GM23248 (cell line): Measurements from ENCODE around the gene VSTM2B. TPM values are rescaled to one million over a fixed set of nuclear protein-coding genes. Genes with fewer than 3 reads are reported as not detected.

Experiments used
- DNase-seq: peaks from one replicate; pipeline ENCODE4 v3.0.0-alpha.2; 2015
- H2AFZ ChIP-seq: fragments of 200-600 bp; sonication (generic); 2 replicates; pipeline ENCODE4 v1.6.1; 2016; ENCODE audit warnings: antibody characterized with exemption
- H3F3A ChIP-seq: fragments of 200-600 bp; sonication (generic); 2 replicates; pipeline ENCODE4 v1.6.1; 2016; ENCODE audit warnings: mild to moderate bottlenecking, antibody characterized with exemption, mixed run types; ENCODE audit not compliant: insufficient read depth
- H3K27ac ChIP-seq: fragments of 200-600 bp; sonication (generic); 2 replicates; pipeline ENCODE4 v1.5.1; 2016; ENCODE audit warnings: mild to moderate bottlenecking
- H3K27me3 ChIP-seq: fragments of 200-600 bp; sonication (generic); replicated peaks from 2 replicates; pipeline ENCODE4 v1.6.1; 2016; ENCODE audit warnings: mild to moderate bottlenecking; ENCODE audit not compliant: insufficient read depth
- H3K36me3 ChIP-seq: fragments of 200-600 bp; sonication (generic); 2 replicates; pipeline ENCODE4 v1.6.1; 2016; ENCODE audit warnings: low read depth, mild to moderate bottlenecking
- H3K4me1 ChIP-seq: fragments of 200-600 bp; sonication (generic); 2 replicates; pipeline ENCODE4 v1.6.1; 2016; ENCODE audit warnings: mild to moderate bottlenecking; ENCODE audit not compliant: insufficient read depth
- H3K4me2 ChIP-seq: fragments of 200-600 bp; sonication (generic); one replicate; pipeline ENCODE4 v1.6.1; 2016; ENCODE audit warnings: mild to moderate bottlenecking; ENCODE audit not compliant: unreplicated experiment
- H3K4me3 ChIP-seq: fragments of 200-600 bp; sonication (generic); 2 replicates; pipeline ENCODE4 v1.5.1; 2016; ENCODE audit warnings: mild to moderate bottlenecking
- H3K79me2 ChIP-seq: fragments of 200-600 bp; sonication (generic); 2 replicates; pipeline ENCODE4 v1.6.1; 2016; ENCODE audit warnings: mild to moderate bottlenecking; ENCODE audit not compliant: insufficient read depth
- H3K9ac ChIP-seq: fragments of 200-600 bp; sonication (generic); 2 replicates; pipeline ENCODE4 v1.6.1; 2016; ENCODE audit warnings: mild to moderate bottlenecking
- H3K9me2 ChIP-seq: fragments of 200-600 bp; sonication (generic); 2 replicates; pipeline ENCODE4 v1.6.1; 2016; ENCODE audit warnings: mixed run types, mild to moderate bottlenecking, moderate library complexity; ENCODE audit not compliant: insufficient read depth
- H3K9me3 ChIP-seq: fragments of 200-600 bp; sonication (generic); one replicate; pipeline ENCODE4 v1.6.1; 2017; ENCODE audit warnings: low read depth
- H4K20me1 ChIP-seq: fragments of 200-600 bp; sonication (generic); 2 replicates; pipeline ENCODE4 v1.6.0; 2016; ENCODE audit not compliant: insufficient read depth
- EZH2 ChIP-seq: fragments of 200-600 bp; sonication (generic); IDR thresholded peaks from 2 replicates; pipeline ENCODE4 v1.6.1; 2018; ENCODE audit warnings: antibody characterized with exemption, mild to moderate bottlenecking; ENCODE audit not compliant: insufficient read depth, poor library complexity, severe bottlenecking
- EZH2phosphoT487 ChIP-seq: fragments of 200-600 bp; sonication (generic); IDR thresholded peaks from 2 replicates; pipeline ENCODE4 v1.6.1; 2018; ENCODE audit warnings: antibody characterized with exemption, moderate library complexity, mild to moderate bottlenecking, low read depth; ENCODE audit not compliant: insufficient read depth
- WGBS, 2 experiments: methylation state at CpG; one replicate each; pipeline ENCODE4 v1.1.6; 2015 to 2017; ENCODE audit warnings: low lambda C conversion rate in 2 of 2, low coverage in 1 of 2; ENCODE audit errors: missing lambda C conversion rate in 2 of 2; 5-methylcytosine and 5-hydroxymethylcytosine counted together
- in situ Hi-C: fragments of 300-500 bp; cut with MboI; formaldehyde crosslinking; loops from 2 replicates; pipeline ENCODE4 v1.15.0; 2020
- polyA plus RNA-seq: library from polyadenylated mRNA; unstranded; fragments of >200 nt; fragmentation: Nextera tagmentation; extraction: Ambion mirVana; gene quantifications from 2 replicates; pipeline ENCODE4 v1.2.1, GENCODE V29; 2016
- total RNA-seq: library from RNA; depleted of rRNA; stranded (reverse); fragments of >200 nt; shearing (Covaris generic); gene quantifications from 2 replicates; pipeline ENCODE4 v1.2.3, GENCODE V29; 2014

Gene VSTM2B
- total and polyA plus RNA-seq, 2 experiments from 2014 or later = not detected

GRCh38 chr19:29501816-29502580 lies 23.8 kb upstream of the VSTM2B start:
- H2AFZ ChIP-seq = no peak overlapping the region
- no peaks in the 10 kb centered on the region for H3K4me1 ChIP-seq
- no peaks in the 10 kb centered on the region for H4K20me1 ChIP-seq
- TF ChIP-seq EZH2 (no peak), EZH2phosphoT487 (no peak)
- H3K9me3 ChIP-seq = no peaks in the 10 kb centered on the region
- H3K4me2 ChIP-seq = no peak overlapping the region
- no peak overlapping the region for H3K9ac ChIP-seq
- H3F3A ChIP-seq = no peaks in the 10 kb centered on the region
- no peaks in the 10 kb centered on the region for H3K36me3 ChIP-seq
- no peaks in the 10 kb centered on the region for H3K9me2 ChIP-seq
- no peak overlapping the region for H3K4me3 ChIP-seq
- H3K27ac ChIP-seq = no peak overlapping the region
- DNase-seq = no peak
- H3K79me2 ChIP-seq = no peaks in the 10 kb centered on the region
- 0 out of 2 replicates have a peak, but pooled peaks cover 5% of the 10 kb centered on the region for H3K27me3 ChIP-seq
- in situ Hi-C loops = no loop called here
- WGBS, 2 experiments = 58 to 61% methylated on average over 17 to 18 of the region's 18 CpGs

- DNase-seq = no peak
- Histone ChIP-seq H3K9me2 (no peaks in the 10 kb centered on the region), H3K4me3 (no peak overlapping the region), H4K20me1 (no peaks in the 10 kb centered on the region), H3K4me1 (no peaks in the 10 kb centered on the region), H2AFZ (no peak overlapping the region), H3K9ac (no peak overlapping the region), H3K79me2 (no peaks in the 10 kb centered on the region), H3K4me2 (no peak overlapping the region), H3K27ac (no peak overlapping the region), H3K9me3 (no peaks in the 10 kb centered on the region), H3K36me3 (no peaks in the 10 kb centered on the region), H3F3A (no peaks in the 10 kb centered on the region), H3K27me3 (0 out of 2 replicates have a peak, but pooled peaks cover 5% of the 10 kb centered on the region)
- TF ChIP-seq EZH2phosphoT487 = no peak
- no peak for TF ChIP-seq EZH2
- in situ Hi-C loops = no loop called here
- 33 to 43% methylated on average over 3 of the region's 3 CpGs for WGBS, 2 experiments
Observed at GRCh38 chr19:29502581-29502850, 23.3 kb upstream of the VSTM2B start.

- H3K27me3 ChIP-seq = 0 out of 2 replicates have a peak, but pooled peaks cover 5% of the 10 kb centered on the region
- no peaks in the 10 kb centered on the region for H3K4me1 ChIP-seq
- no peaks in the 10 kb centered on the region for H4K20me1 ChIP-seq
- TF ChIP-seq EZH2 (no peak), EZH2phosphoT487 (no peak)
- H3K9me3 ChIP-seq = no peaks in the 10 kb centered on the region
- no peak overlapping the region for H2AFZ ChIP-seq
- WGBS, 2 experiments = 1 to 4% methylated on average over 12 of the region's 12 CpGs
- H3K79me2 ChIP-seq = no peaks in the 10 kb centered on the region
- H3K4me3 ChIP-seq = no peak overlapping the region
- no peak overlapping the region for H3K9ac ChIP-seq
- no peak overlapping the region for H3K4me2 ChIP-seq
- H3K36me3 ChIP-seq = no peaks in the 10 kb centered on the region
- H3F3A ChIP-seq = no peaks in the 10 kb centered on the region
- H3K27ac ChIP-seq = no peak overlapping the region
- peak; percentile 10 for DNase-seq
- no peaks in the 10 kb centered on the region for H3K9me2 ChIP-seq
- in situ Hi-C loops = no loop called here
Observed at GRCh38 chr19:29503140-29503758, 22.5 kb upstream of the VSTM2B start.

GRCh38 chr19:29503785-29504184 lies 22.0 kb upstream of the VSTM2B start:
- no peak overlapping the region for H3K4me3 ChIP-seq
- no peaks in the 10 kb centered on the region for H3K79me2 ChIP-seq
- no peak overlapping the region for H3K27ac ChIP-seq
- H3K36me3 ChIP-seq = no peaks in the 10 kb centered on the region
- in situ Hi-C loops = no loop called here
- no peak for DNase-seq
- H3K27me3 ChIP-seq = 0 out of 2 replicates have a peak, but pooled peaks cover 5% of the 10 kb centered on the region
- H3K9me2 ChIP-seq = no peaks in the 10 kb centered on the region
- WGBS, 2 experiments = 40 to 42% methylated on average over 10 of the region's 10 CpGs
- no peaks in the 10 kb centered on the region for H3F3A ChIP-seq
- no peak overlapping the region for H3K9ac ChIP-seq
- H3K4me2 ChIP-seq = no peak overlapping the region
- H4K20me1 ChIP-seq = no peaks in the 10 kb centered on the region
- no peak overlapping the region for H2AFZ ChIP-seq
- no peak for TF ChIP-seq EZH2phosphoT487
- no peak for TF ChIP-seq EZH2
- no peaks in the 10 kb centered on the region for H3K9me3 ChIP-seq
- H3K4me1 ChIP-seq = no peaks in the 10 kb centered on the region
